Stomach (tissue), 4 donors: Measurements from ENCODE around the gene PI16.

Source experiments
- POLR2A ChIP-seq, 4 donors: fragments of 450-650 bp; IDR thresholded peaks; one replicate each; pipeline ENCODE4 v1.6.1; 2016; ENCODE audit warnings: antibody characterized with exemption in 4 of 4, control low read depth in 2 of 4, mild to moderate bottlenecking in 1 of 4, moderate library complexity in 1 of 4
- POLR2AphosphoS5 ChIP-seq, 3 donors: sonication (generic); formaldehyde crosslinking; IDR thresholded peaks; one replicate each; pipeline ENCODE4 v1.6.1; 2016; ENCODE audit warnings: antibody characterized with exemption in 3 of 3
- TF ChIP-seq, protein P1 (sequence below), 7 experiments: fragments of 450-650 bp in 4 of 7; fragments of 200-600 bp in 3 of 7; sonication (generic) in 3 of 7; IDR thresholded peaks; one replicate each; pipeline ENCODE4 v1.5.1; 2016 to 2019; ENCODE audit warnings: antibody characterized with exemption in 7 of 7, control low read depth in 2 of 7, mild to moderate bottlenecking in 1 of 7

- TF ChIP-seq, protein P1, sequence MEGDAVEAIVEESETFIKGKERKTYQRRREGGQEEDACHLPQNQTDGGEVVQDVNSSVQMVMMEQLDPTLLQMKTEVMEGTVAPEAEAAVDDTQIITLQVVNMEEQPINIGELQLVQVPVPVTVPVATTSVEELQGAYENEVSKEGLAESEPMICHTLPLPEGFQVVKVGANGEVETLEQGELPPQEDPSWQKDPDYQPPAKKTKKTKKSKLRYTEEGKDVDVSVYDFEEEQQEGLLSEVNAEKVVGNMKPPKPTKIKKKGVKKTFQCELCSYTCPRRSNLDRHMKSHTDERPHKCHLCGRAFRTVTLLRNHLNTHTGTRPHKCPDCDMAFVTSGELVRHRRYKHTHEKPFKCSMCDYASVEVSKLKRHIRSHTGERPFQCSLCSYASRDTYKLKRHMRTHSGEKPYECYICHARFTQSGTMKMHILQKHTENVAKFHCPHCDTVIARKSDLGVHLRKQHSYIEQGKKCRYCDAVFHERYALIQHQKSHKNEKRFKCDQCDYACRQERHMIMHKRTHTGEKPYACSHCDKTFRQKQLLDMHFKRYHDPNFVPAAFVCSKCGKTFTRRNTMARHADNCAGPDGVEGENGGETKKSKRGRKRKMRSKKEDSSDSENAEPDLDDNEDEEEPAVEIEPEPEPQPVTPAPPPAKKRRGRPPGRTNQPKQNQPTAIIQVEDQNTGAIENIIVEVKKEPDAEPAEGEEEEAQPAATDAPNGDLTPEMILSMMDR (IDR thresholded peaks at IDR 0.05) = no peak
- no peak for TF ChIP-seq POLR2A (IDR thresholded peaks at IDR 0.05)
- TF ChIP-seq POLR2AphosphoS5 (IDR thresholded peaks at IDR 0.05) = no peak
Observed at GRCh38 chr6:36913082-36913481, 41.5 kb upstream of the PI16 start.
